Measurements from ENCODE around the gene PRR16. TPM values are rescaled to one million over a fixed set of nuclear protein-coding genes. Genes with fewer than 3 reads are reported as not detected.

Gene PRR16
- total RNA-seq, 6 experiments from 2014 or later = 53.5 to 74.0 (median 61.2) TPM

DNA sequence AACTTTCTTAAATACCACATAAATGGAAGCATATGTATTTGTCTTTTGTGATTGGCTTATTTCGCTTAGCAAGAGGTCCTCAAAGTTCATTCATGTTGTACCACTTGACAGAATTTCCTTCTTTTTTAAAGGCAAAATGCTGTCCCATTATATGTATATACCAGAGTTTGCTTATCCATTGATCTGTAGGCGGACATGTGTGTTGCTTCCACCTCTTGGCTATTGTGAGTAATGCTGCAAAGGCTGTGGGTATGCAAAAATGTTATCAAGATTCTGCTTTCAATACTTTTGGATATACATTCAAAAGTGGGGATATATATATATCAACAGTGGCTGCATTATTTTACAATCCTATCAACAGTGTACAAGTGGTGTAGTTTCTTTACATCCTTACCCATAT lies 271.0 kb downstream of the PRR16 start:
- no peaks in the 10 kb centered on the region for H3K27me3 Mint-ChIP-seq (ENCODE audit: insufficient read depth)
- H3K9me3 Mint-ChIP-seq = no peaks in the 10 kb centered on the region
- no peaks in the 10 kb centered on the region for H3K36me3 Mint-ChIP-seq (ENCODE audit: low read depth)
- peaks cover 12% of the 10 kb centered on the region for H3K4me1 Mint-ChIP-seq (ENCODE audit: low read depth)
- H3K27ac Mint-ChIP-seq = no peak overlapping the region
- DNase-seq = no peak
- TF ChIP-seq, protein P1, sequence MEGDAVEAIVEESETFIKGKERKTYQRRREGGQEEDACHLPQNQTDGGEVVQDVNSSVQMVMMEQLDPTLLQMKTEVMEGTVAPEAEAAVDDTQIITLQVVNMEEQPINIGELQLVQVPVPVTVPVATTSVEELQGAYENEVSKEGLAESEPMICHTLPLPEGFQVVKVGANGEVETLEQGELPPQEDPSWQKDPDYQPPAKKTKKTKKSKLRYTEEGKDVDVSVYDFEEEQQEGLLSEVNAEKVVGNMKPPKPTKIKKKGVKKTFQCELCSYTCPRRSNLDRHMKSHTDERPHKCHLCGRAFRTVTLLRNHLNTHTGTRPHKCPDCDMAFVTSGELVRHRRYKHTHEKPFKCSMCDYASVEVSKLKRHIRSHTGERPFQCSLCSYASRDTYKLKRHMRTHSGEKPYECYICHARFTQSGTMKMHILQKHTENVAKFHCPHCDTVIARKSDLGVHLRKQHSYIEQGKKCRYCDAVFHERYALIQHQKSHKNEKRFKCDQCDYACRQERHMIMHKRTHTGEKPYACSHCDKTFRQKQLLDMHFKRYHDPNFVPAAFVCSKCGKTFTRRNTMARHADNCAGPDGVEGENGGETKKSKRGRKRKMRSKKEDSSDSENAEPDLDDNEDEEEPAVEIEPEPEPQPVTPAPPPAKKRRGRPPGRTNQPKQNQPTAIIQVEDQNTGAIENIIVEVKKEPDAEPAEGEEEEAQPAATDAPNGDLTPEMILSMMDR (IDR thresholded peaks at IDR 0.05) = no peak
- H3K4me3 Mint-ChIP-seq = no peak overlapping the region

Measured in HFFc6 (cell line).